DOHH2 (cell line): ENCODE results near the gene TRIM38.

Experiments
- EZH2phosphoT487 ChIP-seq: fragments of 200-600 bp; sonication (generic); IDR thresholded peaks from 2 replicates; pipeline ENCODE4 v1.6.1; 2017; ENCODE audit warnings: borderline replicate concordance, mild to moderate bottlenecking, antibody characterized with exemption, low read length, moderate library complexity, mixed read lengths
- TF ChIP-seq, protein P1 (sequence below): fragments of 200-600 bp; sonication (generic); IDR thresholded peaks from one replicate; pipeline ENCODE4 v1.5.1; 2014; ENCODE audit warnings: antibody characterized with exemption, mild to moderate bottlenecking, low read depth, low read length; ENCODE audit not compliant: poor library complexity, severe bottlenecking

DNA sequence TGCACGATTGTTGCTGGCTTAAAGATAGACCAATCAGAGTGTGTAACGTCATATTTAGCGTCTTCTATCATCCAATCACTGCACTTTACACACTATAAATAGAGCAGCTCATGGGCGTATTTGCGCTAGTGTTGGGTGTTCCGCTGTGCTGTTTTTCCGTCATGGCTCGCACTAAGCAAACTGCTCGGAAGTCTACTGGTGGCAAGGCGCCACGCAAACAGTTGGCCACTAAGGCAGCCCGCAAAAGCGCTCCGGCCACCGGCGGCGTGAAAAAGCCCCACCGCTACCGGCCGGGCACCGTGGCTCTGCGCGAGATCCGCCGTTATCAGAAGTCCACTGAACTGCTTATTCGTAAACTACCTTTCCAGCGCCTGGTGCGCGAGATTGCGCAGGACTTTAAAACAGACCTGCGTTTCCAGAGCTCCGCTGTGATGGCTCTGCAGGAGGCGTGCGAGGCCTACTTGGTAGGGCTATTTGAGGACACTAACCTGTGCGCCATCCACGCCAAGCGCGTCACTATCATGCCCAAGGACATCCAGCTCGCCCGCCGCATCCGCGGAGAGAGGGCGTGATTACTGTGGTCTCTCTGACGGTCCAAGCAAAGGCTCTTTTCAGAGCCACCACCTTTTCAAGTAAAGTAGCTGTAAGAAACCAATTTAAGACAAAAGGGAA is 57.9 kb downstream of the TRIM38 start:
- TF ChIP-seq, protein P1, sequence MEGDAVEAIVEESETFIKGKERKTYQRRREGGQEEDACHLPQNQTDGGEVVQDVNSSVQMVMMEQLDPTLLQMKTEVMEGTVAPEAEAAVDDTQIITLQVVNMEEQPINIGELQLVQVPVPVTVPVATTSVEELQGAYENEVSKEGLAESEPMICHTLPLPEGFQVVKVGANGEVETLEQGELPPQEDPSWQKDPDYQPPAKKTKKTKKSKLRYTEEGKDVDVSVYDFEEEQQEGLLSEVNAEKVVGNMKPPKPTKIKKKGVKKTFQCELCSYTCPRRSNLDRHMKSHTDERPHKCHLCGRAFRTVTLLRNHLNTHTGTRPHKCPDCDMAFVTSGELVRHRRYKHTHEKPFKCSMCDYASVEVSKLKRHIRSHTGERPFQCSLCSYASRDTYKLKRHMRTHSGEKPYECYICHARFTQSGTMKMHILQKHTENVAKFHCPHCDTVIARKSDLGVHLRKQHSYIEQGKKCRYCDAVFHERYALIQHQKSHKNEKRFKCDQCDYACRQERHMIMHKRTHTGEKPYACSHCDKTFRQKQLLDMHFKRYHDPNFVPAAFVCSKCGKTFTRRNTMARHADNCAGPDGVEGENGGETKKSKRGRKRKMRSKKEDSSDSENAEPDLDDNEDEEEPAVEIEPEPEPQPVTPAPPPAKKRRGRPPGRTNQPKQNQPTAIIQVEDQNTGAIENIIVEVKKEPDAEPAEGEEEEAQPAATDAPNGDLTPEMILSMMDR: no peak
- no peak for TF ChIP-seq EZH2phosphoT487
